Measurements from ENCODE around the gene CCDC154. TPM values are rescaled to one million over a fixed set of nuclear protein-coding genes. Genes with fewer than 3 reads are reported as not detected.

Gene CCDC154
- polyA plus RNA-seq, 1 donor (not counting 4 experiments of a cell fraction or from before 2014, with no cell fraction given): 0.46 TPM

GRCh38 chr16:1397779-1398178 is 46.6 kb downstream of the CCDC154 start:
- no peaks in the 10 kb centered on the region for H3K79me2 ChIP-seq (ENCODE audit: control insufficient read depth, insufficient read depth, low read length)
- no peaks in the 10 kb centered on the region for H3K27me3 ChIP-seq (ENCODE audit: control insufficient read depth, extremely low read depth, insufficient read depth, low read length)
- dilution Hi-C loops (cut with MboI; ENCODE audit: extremely low pct_ligation_motif_present, low sequenced_read_pairs): no loop called here
- H2AFZ ChIP-seq (ENCODE audit: control insufficient read depth, low read length): no peak overlapping the region
- DNase-seq (ENCODE audit: low read depth, low spot score) (no peak), FAIRE-seq (no peak)
- H3K27ac ChIP-seq (ENCODE audit: control insufficient read depth, insufficient read depth, low read length): no peak overlapping the region
- H3K4me1 ChIP-seq (ENCODE audit: control insufficient read depth, extremely low read depth, insufficient read depth, low read length): no peaks in the 10 kb centered on the region
- no peaks in the 10 kb centered on the region for H3K9me3 ChIP-seq (ENCODE audit: control insufficient read depth, low read depth, low read length)
- H3K9me1 ChIP-seq (ENCODE audit: control insufficient read depth, extremely low read depth, insufficient read depth, low read length): no peaks in the 10 kb centered on the region
- no peak overlapping the region for H3K9ac ChIP-seq (ENCODE audit: control insufficient read depth, extremely low read depth, insufficient read depth, low read length)
- no peak overlapping the region for H3K4me3 ChIP-seq (ENCODE audit: control insufficient read depth in 2 of 3, extremely low read depth in 1 of 3, insufficient read depth in 2 of 3, low read depth in 1 of 3, low read length in 3 of 3)
- H3K4me2 ChIP-seq (ENCODE audit: control insufficient read depth, extremely low read depth, insufficient read depth, low read depth, low read length): no peak overlapping the region
- H4K20me1 ChIP-seq (ENCODE audit: control insufficient read depth, extremely low read depth, insufficient read depth, low read length): no peaks in the 10 kb centered on the region
- TF ChIP-seq EZH2 (IDR thresholded peaks at IDR 0.05; ENCODE audit: low read length) (no peak), CTCF (optimal IDR thresholded peaks at IDR 0.05 in 1 of 3, IDR thresholded peaks at IDR 0.05 in 1 of 3, conservative IDR thresholded peaks at IDR 0.05 in 1 of 3; ENCODE audit: extremely low read depth in 1 of 3, insufficient read depth in 2 of 3, low read length in 3 of 3) (no peak)
- H3K36me3 ChIP-seq (ENCODE audit: control insufficient read depth in 2 of 2, extremely low read depth in 1 of 2, insufficient read depth in 2 of 2, low read length in 2 of 2): peaks cover 0 to 5% of the 10 kb centered on the region in 2 experiments

GRCh38 chr16:1395444-1396031 is 48.8 kb downstream of the CCDC154 start:
- Histone ChIP-seq H3K9ac (ENCODE audit: control insufficient read depth, extremely low read depth, insufficient read depth, low read length) (no peak overlapping the region), H3K79me2 (ENCODE audit: control insufficient read depth, insufficient read depth, low read length) (no peaks in the 10 kb centered on the region), H3K4me1 (ENCODE audit: control insufficient read depth, extremely low read depth, insufficient read depth, low read length) (no peaks in the 10 kb centered on the region), H3K36me3 (ENCODE audit: control insufficient read depth in 2 of 2, extremely low read depth in 1 of 2, insufficient read depth in 2 of 2, low read length in 2 of 2) (peaks cover 0 to 2% of the 10 kb centered on the region in 2 experiments), H3K27me3 (ENCODE audit: control insufficient read depth, extremely low read depth, insufficient read depth, low read length) (no peaks in the 10 kb centered on the region), H3K27ac (ENCODE audit: control insufficient read depth, insufficient read depth, low read length) (no peak overlapping the region), H2AFZ (ENCODE audit: control insufficient read depth, low read length) (no peak overlapping the region), H3K4me2 (ENCODE audit: control insufficient read depth, extremely low read depth, insufficient read depth, low read depth, low read length) (no peak overlapping the region), H3K9me3 (ENCODE audit: control insufficient read depth, low read depth, low read length) (no peaks in the 10 kb centered on the region), H4K20me1 (ENCODE audit: control insufficient read depth, extremely low read depth, insufficient read depth, low read length) (no peaks in the 10 kb centered on the region), H3K4me3 (ENCODE audit: control insufficient read depth in 2 of 3, extremely low read depth in 1 of 3, insufficient read depth in 2 of 3, low read depth in 1 of 3, low read length in 3 of 3) (no peak overlapping the region), H3K9me1 (ENCODE audit: control insufficient read depth, extremely low read depth, insufficient read depth, low read length) (no peaks in the 10 kb centered on the region)
- DNase-seq (ENCODE audit: low read depth, low spot score) (no peak), FAIRE-seq (no peak)
- no peak for TF ChIP-seq CTCF (optimal IDR thresholded peaks at IDR 0.05 in 1 of 3, IDR thresholded peaks at IDR 0.05 in 1 of 3, conservative IDR thresholded peaks at IDR 0.05 in 1 of 3; ENCODE audit: extremely low read depth in 1 of 3, insufficient read depth in 2 of 3, low read length in 3 of 3)
- TF ChIP-seq EZH2 (IDR thresholded peaks at IDR 0.05; ENCODE audit: low read length): no peak
- dilution Hi-C loops (cut with MboI; ENCODE audit: extremely low pct_ligation_motif_present, low sequenced_read_pairs): no loop called here
